ENCODE data around the gene FLYWCH2. TPM values are rescaled to one million over a fixed set of nuclear protein-coding genes. Genes with fewer than 3 reads are reported as not detected.
A peak's percentile ranks its signal among the peaks of the same experiment; 100 is the strongest.
"Not testable (repeated sequence)": the region's sequence is repeated elsewhere in the genome, so short reads cannot be mapped to it uniquely, and the experiment has no call there.

FLYWCH2 gene
- polyA plus RNA-seq, 1 experiment = 22.4 TPM

DNA sequence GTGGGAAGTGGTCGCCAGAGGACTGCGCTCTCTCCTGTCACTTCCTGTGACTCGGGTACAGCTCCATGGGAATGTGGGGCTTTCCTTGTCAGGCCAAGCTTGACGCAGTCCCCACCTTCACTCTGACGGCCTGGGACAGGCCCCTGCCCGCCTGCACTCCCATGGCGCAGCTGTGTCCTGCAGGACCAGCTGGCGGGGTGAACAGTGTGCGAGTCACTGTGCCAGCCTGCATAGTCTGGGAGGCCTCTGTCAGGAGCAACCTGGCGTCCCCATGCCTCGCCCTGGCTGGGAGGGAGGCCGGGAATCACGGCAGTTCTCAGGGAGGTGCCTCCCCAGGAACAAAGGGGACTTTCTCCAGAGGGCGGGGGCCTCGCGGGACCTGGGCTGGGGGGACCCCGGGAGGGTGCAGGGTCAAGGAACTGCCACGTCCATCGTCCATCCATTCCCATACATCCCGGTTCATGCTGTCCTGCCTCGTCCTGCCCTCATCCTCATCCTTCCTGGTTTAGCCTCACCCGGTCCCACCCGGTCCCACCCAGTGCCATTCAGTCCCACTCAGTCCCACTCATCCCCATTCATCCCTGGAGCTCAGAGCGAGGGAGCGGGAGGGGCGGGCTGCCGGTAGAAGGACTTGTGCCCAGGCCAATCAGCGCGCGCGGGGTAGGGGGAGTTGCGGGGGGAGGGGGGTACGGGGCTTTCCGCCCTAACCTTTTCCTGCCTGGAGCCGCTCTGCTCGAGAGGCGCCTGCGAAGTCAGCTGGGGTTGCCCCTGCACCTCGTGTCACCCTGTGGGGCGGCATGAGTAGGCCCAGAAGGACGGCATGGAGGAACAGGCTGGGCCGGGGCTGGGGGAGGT, 42.1 kb downstream of the FLYWCH2 start:
- Histone ChIP-seq H3K27ac (ENCODE audit: low read depth, low read length) (no peak overlapping the region), H3K9me3 (ENCODE audit: control insufficient read depth, insufficient read depth, low read length) (peaks cover 3% of the 10 kb centered on the region; the same call in 1 of the 2 replicates), H3K27me3 (ENCODE audit: control insufficient read depth, insufficient read depth, low read length) (no peaks in the 10 kb centered on the region), H3K4me3 (ENCODE audit: low read depth, low read length) (no peak overlapping the region)
- POLR2A ChIA-PET = no interaction called here
- CTCF ChIA-PET = interaction anchor here (0.7 to 2.3 kb wide), 3 partner anchors 13 to 86 kb away, joined by 3 to 12 read pairs (median 3); partner anchors contain the start of gene FLYWCH1
- no peak for DNase-seq (ENCODE audit: low read depth, low spot score)
- TF ChIP-seq CTCF (IDR thresholded peaks at IDR 0.05; ENCODE audit: low read depth, low read length) = no peak

DNA sequence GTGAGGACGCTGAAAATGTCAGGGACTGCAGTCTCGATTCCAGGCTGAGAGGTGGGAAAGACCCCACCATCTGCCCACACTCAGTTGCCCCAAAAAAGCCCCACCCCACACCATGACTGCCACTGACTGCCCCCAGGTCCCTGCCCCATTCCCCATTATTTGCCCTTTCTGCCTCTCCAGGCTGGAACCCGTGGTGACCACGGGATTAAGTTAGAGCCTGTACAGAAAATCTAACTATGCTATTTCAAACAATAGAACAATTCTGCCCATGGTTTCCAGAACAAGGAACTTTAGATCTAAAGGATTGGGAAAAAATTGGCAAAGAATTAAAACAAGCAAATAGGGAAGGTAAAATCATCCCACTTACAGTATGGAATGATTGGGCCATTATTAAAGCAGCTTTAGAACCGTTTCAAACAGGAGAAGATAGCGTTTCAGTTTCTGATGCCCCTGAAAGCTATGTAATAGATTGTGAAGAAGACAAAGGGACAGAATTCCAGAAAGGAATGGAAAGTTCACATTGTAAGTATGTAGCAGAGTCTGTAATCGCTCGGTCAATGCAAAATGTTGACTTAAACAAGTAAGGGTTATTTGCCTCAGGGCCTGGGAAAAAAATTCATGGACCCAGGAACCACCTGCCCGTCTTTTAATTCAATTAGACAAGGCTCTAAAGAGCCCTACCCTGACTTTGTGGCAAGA, 43.1 kb downstream of the FLYWCH2 start:
- POLR2A ChIA-PET = interaction anchor here (1.2 kb wide), 1 partner anchor 21 kb away, joined by 4 read pairs; no protein-coding TSS in a partner anchor
- peaks cover 3% of the 10 kb centered on the region; the same call in 1 of the 2 replicates for H3K9me3 ChIP-seq (ENCODE audit: control insufficient read depth, insufficient read depth, low read length)
- TF ChIP-seq CTCF (IDR thresholded peaks at IDR 0.05; ENCODE audit: low read depth, low read length) = no peak
- H3K27ac ChIP-seq (ENCODE audit: low read depth, low read length) = no peak overlapping the region
- CTCF ChIA-PET = interaction anchor here (0.6 to 2.7 kb wide), 26 partner anchors 9 to 105 kb away, joined by 3 to 29 read pairs (median 5); partner anchors contain the start of genes FLYWCH1 and FLYWCH2
- DNase-seq (ENCODE audit: low read depth, low spot score) = no peak
- no peak overlapping the region for H3K4me3 ChIP-seq (ENCODE audit: low read depth, low read length)
- H3K27me3 ChIP-seq (ENCODE audit: control insufficient read depth, insufficient read depth, low read length) = no peaks in the 10 kb centered on the region

DNA sequence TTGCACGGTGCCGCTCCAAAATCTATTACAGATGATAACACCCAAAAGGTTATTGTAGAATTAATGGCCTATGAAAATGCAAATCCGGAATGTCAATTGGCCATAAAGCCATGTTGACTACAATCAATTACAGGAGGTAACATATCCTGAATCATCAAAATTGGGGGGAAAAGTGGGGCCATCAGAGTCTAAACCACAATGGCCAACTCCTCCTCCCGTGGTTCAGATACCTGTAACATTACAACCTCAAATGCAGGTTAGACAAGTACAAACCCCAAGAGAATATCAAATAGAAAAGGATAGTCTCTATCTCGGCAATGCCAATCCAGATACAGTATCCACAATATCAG, 43.6 kb downstream of the FLYWCH2 start:
- POLR2A ChIA-PET = interaction anchor here (1.2 kb wide), 1 partner anchor 21 kb away, joined by 4 read pairs; no protein-coding TSS in a partner anchor
- CTCF ChIA-PET = interaction anchor here (0.6 to 2.7 kb wide), 24 partner anchors 8 to 173 kb away, joined by 3 to 29 read pairs (median 5); partner anchors contain the start of genes FLYWCH1 and FLYWCH2
- peaks cover 3% of the 10 kb centered on the region; the same call in 1 of the 2 replicates for H3K9me3 ChIP-seq (ENCODE audit: control insufficient read depth, insufficient read depth, low read length)
- H3K27me3 ChIP-seq (ENCODE audit: control insufficient read depth, insufficient read depth, low read length) = no peaks in the 10 kb centered on the region
- TF ChIP-seq CTCF (IDR thresholded peaks at IDR 0.05; ENCODE audit: low read depth, low read length) = no peak
- H3K27ac ChIP-seq (ENCODE audit: low read depth, low read length) = no peak overlapping the region
- H3K4me3 ChIP-seq (ENCODE audit: low read depth, low read length) = no peak overlapping the region
- no peak for DNase-seq (ENCODE audit: low read depth, low spot score)

DNA sequence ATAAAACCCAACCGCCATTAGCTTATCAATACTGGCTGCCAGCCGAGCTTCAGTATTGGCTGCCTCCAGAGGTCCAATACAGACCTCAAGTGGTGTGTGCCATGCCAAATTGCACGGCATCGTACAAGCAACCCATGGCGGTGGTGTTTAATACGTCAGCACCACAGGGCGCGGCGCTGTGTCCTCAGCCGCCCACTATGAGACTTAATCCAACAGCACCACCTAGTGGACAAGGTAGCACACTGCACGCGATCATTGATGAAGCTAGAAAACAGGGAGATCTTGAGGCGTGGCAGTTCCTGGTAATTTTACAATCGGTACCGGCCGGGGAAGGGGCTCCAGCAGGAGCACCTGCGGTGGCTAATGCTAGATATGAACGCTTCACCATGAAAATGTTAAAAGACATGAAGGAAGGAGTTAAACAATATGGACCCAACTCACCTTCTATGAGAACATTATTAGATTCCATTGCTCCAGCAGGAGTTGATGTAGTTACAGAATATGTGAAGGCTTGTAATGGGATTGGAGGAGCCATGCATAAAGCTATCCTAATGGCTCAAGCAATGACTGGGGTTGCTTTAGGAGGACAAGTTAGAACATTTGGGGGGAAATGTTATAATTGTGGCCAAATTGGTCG, 44.1 kb downstream of the FLYWCH2 start:
- POLR2A ChIA-PET = interaction anchor here (1.2 kb wide), 1 partner anchor 22 kb away, joined by 4 read pairs; no protein-coding TSS in a partner anchor
- H3K27me3 ChIP-seq (ENCODE audit: control insufficient read depth, insufficient read depth, low read length) = no peaks in the 10 kb centered on the region
- no peak overlapping the region for H3K27ac ChIP-seq (ENCODE audit: low read depth, low read length)
- DNase-seq (ENCODE audit: low read depth, low spot score) = peak; percentile 53
- H3K4me3 ChIP-seq (ENCODE audit: low read depth, low read length) = peak overlapping the region; percentile 3; the same call in 1 of the 2 replicates
- peaks cover 3% of the 10 kb centered on the region; the same call in 1 of the 2 replicates for H3K9me3 ChIP-seq (ENCODE audit: control insufficient read depth, insufficient read depth, low read length)
- CTCF ChIA-PET = interaction anchor here (0.5 to 2.7 kb wide), 37 partner anchors 8 to 174 kb away, joined by 3 to 29 read pairs (median 5); partner anchors contain the start of genes FLYWCH1 and FLYWCH2
- peak; percentile 86 for TF ChIP-seq CTCF (IDR thresholded peaks at IDR 0.05; ENCODE audit: low read depth, low read length)

GRCh38 chr16:2928151-2928550, 45.1 kb downstream of the FLYWCH2 start:
- DNase-seq (ENCODE audit: low read depth, low spot score); H3K27me3 ChIP-seq (ENCODE audit: control insufficient read depth, insufficient read depth, low read length); H3K27ac ChIP-seq (ENCODE audit: low read depth, low read length); H3K4me3 ChIP-seq (ENCODE audit: low read depth, low read length); H3K9me3 ChIP-seq (ENCODE audit: control insufficient read depth, insufficient read depth, low read length); POLR2A ChIA-PET: not testable (repeated sequence)
- CTCF ChIA-PET = interaction anchor here (1.1 to 2.7 kb wide), 10 partner anchors 9 to 89 kb away, joined by 3 to 29 read pairs (median 6); partner anchors contain the start of gene FLYWCH2
